Psoas muscle (tissue), 8 donors: Measurements from ENCODE around the gene KDM2A. TPM values are rescaled to one million over a fixed set of nuclear protein-coding genes. Genes with fewer than 3 reads are reported as not detected.
"Not testable (repeated sequence)": the region's sequence is repeated elsewhere in the genome, so short reads cannot be mapped to it uniquely, and the experiment has no call there.

Experiments
- ATAC-seq, 4 donors: fragments of 200-7000 bp; cut with Tn5 transposase; one replicate each; pipeline ENCODE4 v1.9.1; 2020; ENCODE audit warnings: moderate library complexity in 3 of 4, mild to moderate bottlenecking in 2 of 4
- DNase-seq, 2 donors: peaks; one replicate each; pipeline ENCODE4 v3.0.0-alpha.2; 2020
- H3K27ac ChIP-seq: fragments of 200-600 bp; one replicate; pipeline ENCODE4 v1.8.0; 2022
- H3K27me3 ChIP-seq, 3 donors: fragments of 200-600 bp in 1 of 3; one replicate each; pipeline versions ENCODE4 v1.6.1 to v1.8.0; 2013 to 2022; ENCODE audit warnings: low read length in 2 of 3, mild to moderate bottlenecking in 2 of 3, moderate library complexity in 1 of 3; ENCODE audit not compliant: insufficient read depth in 3 of 3
- H3K36me3 ChIP-seq, 2 donors: fragments of 200-600 bp in 1 of 2; one replicate each; pipeline versions ENCODE4 v1.6.1 to v1.8.0; 2013 to 2022; ENCODE audit warnings: low read depth in 1 of 2, mild to moderate bottlenecking in 1 of 2, moderate library complexity in 1 of 2; ENCODE audit not compliant: insufficient read depth in 1 of 2
- H3K4me1 ChIP-seq: fragments of 200-600 bp; one replicate; pipeline ENCODE4 v1.8.0; 2022
- H3K4me3 ChIP-seq: fragments of 200-600 bp; one replicate; pipeline ENCODE4 v1.8.0; 2022; ENCODE audit warnings: mild to moderate bottlenecking
- H3K9me3 ChIP-seq: fragments of 200-600 bp; one replicate; pipeline ENCODE4 v1.8.0; 2022
- WGBS, 3 donors: extraction: QIAGEN DNeasy Blood & Tissue Kit; methylation state at CpG; one replicate each; pipeline versions ENCODE4 v1.1.6 to v1.1.7; 2013; 5-methylcytosine and 5-hydroxymethylcytosine counted together
- intact Hi-C, 2 donors: fragments of 100-400 bp; cut with DNase I; formaldehyde crosslinking; loops; one replicate each; pipeline versions ENCODE4 v1.11.0 to v1.14.2; 2022
- polyA plus RNA-seq, 3 donors: library from polyadenylated mRNA; stranded (reverse); fragments of 200-250 nt; gene quantifications; one replicate each; pipeline ENCODE4 v1.2.3, GENCODE V29; 2013
- total RNA-seq, 4 donors: library from RNA; stranded (reverse); fragmentation: NEBNext Ultra II Directional in 2 of 4; extraction: Animal tissue kit (Norgen Biotek cat#: 25700) in 2 of 4; gene quantifications; one replicate each; pipeline versions ENCODE4 v1.2.1 to v1.2.4, GENCODE V29; 2021 to 2023
- TF ChIP-seq, protein P1 (sequence below): fragments of 200-600 bp; IDR thresholded peaks from one replicate; pipeline ENCODE4 v1.8.0; 2022; ENCODE audit warnings: antibody characterized with exemption
- donor health status: healthy with polysubstance abuse.
- donor health status: DM: no; HTN: no; CAD: no; lungs with moderate emphysema.
- donor health status: Bipolar disorder and iron deficiency.
- donor health status: healthy.
- donor health status: DM: yes; HTN: yes; CAD: no.
- donor health status: DM: no; HTN: no; CAD: no.
- donor health status: DM: no; HTN: no; CAD: no.
- donor health status: DM: yes; HTN: yes; CAD: no.

The KDM2A gene
- total and polyA plus RNA-seq, 7 donors, result 26.6 to 67.9 (median 52.4) TPM

DNA sequence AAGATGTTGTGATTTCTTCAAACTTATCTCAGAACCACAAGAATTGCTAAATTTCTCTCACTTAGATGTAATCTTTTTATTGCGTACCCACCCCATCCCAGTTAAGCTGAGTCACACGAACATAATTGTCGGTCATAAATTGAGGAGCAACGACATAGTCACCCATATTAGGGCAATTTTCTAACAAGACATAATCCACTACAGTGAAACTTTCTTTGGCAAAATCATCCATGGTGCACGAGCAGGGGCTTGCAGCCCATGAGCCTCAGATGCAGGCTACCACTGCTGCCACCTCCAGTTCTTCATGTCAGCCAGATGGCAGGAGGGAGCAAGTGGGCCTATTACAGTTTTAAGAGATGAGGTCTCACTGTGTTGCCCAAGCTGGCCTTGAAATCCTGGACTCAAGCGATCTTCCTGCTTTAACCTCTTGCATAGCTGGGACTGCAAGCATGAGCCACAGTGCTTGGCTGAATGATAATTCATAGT lies 77.0 kb downstream of the KDM2A start:
- Histone ChIP-seq H3K9me3 (no peaks in the 10 kb centered on the region), H3K4me1 (no peaks in the 10 kb centered on the region), H3K27ac (no peak overlapping the region), H3K27me3 (no peaks in the 10 kb centered on the region), H3K36me3 (peaks cover 0 to 67% of the 10 kb centered on the region in 2 donors), H3K4me3 (no peak overlapping the region)
- no peak for DNase-seq
- intact Hi-C loops, result no loop called here
- ATAC-seq, result peak in 1 of 4 donors; percentile 32
- 80 to 85% (median 80%) methylated on average over 6 of the region's 6 CpGs for WGBS, 3 donors
- TF ChIP-seq, protein P1, sequence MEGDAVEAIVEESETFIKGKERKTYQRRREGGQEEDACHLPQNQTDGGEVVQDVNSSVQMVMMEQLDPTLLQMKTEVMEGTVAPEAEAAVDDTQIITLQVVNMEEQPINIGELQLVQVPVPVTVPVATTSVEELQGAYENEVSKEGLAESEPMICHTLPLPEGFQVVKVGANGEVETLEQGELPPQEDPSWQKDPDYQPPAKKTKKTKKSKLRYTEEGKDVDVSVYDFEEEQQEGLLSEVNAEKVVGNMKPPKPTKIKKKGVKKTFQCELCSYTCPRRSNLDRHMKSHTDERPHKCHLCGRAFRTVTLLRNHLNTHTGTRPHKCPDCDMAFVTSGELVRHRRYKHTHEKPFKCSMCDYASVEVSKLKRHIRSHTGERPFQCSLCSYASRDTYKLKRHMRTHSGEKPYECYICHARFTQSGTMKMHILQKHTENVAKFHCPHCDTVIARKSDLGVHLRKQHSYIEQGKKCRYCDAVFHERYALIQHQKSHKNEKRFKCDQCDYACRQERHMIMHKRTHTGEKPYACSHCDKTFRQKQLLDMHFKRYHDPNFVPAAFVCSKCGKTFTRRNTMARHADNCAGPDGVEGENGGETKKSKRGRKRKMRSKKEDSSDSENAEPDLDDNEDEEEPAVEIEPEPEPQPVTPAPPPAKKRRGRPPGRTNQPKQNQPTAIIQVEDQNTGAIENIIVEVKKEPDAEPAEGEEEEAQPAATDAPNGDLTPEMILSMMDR, result no peak

DNA sequence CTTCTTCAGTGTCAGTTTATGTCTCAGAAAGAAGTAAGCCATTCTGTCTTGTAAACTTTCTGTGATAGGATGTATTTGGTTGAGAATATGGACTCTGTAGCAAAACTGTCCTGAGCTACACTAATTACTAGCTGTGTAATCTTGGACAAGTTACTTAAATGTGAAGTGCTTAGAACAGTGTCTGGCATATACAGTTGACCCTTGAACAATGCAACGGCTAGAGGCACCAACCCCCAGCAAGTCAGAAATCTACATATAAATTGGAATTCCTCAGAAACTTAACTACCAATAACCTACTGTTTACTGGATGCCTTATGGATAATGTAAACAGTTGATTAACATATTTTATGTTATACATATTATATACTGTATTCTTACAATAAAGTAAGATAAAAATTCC lies 78.5 kb downstream of the KDM2A start:
- 86 to 97% (median 89%) methylated on average over 1 of the region's 1 CpG for WGBS, 3 donors
- intact Hi-C loops, result no loop called here
- H3K4me1 ChIP-seq, result no peaks in the 10 kb centered on the region
- no peak overlapping the region for H3K4me3 ChIP-seq
- peaks cover 0 to 55% of the 10 kb centered on the region in 2 donors for H3K36me3 ChIP-seq
- H3K27me3 ChIP-seq, result no peaks in the 10 kb centered on the region
- H3K27ac ChIP-seq, result no peak overlapping the region
- TF ChIP-seq, protein P1, result no peak
- no peak for ATAC-seq
- H3K9me3 ChIP-seq, result no peaks in the 10 kb centered on the region
- DNase-seq, result no peak

- intact Hi-C loops, H3K4me3 ChIP-seq, H3K27ac ChIP-seq, H3K4me1 ChIP-seq, H3K27me3 ChIP-seq, DNase-seq, H3K9me3 ChIP-seq: not testable (repeated sequence)
- ATAC-seq, result peak in 1 of 4 donors; percentile 21
- WGBS, 3 donors, result 74 to 81% (median 74%) methylated on average over 3 of the region's 3 CpGs
- peaks cover 0 to 46% of the 10 kb centered on the region in 2 donors for H3K36me3 ChIP-seq
Measured at GRCh38 chr11:67198781-67199180, 79.7 kb downstream of the KDM2A start.

- Histone ChIP-seq H3K9me3 (no peaks in the 10 kb centered on the region), H3K4me1 (no peaks in the 10 kb centered on the region), H3K27ac (no peak overlapping the region), H3K4me3 (no peak overlapping the region), H3K36me3 (peaks cover 0 to 36% of the 10 kb centered on the region in 2 donors), H3K27me3 (no peaks in the 10 kb centered on the region)
- ATAC-seq (no peak), DNase-seq (no peak)
- intact Hi-C loops, result no loop called here
- TF ChIP-seq, protein P1, result no peak
Measured at GRCh38 chr11:67199751-67200150, 80.7 kb downstream of the KDM2A start.

GRCh38 chr11:67202028-67202427 lies 83.0 kb downstream of the KDM2A start:
- no peaks in the 10 kb centered on the region for H3K4me1 ChIP-seq
- no peak overlapping the region for H3K27ac ChIP-seq
- H3K36me3 ChIP-seq, result peaks cover 0 to 27% of the 10 kb centered on the region in 2 donors
- no peaks in the 10 kb centered on the region for H3K27me3 ChIP-seq
- H3K9me3 ChIP-seq, result no peaks in the 10 kb centered on the region
- H3K4me3 ChIP-seq, result no peak overlapping the region
- TF ChIP-seq, protein P1, result no peak
- ATAC-seq, result no peak
- 94 to 97% (median 97%) methylated on average over 3 of the region's 3 CpGs for WGBS, 3 donors
- no peak for DNase-seq
- intact Hi-C loops, result no loop called here
